GM23338 (cell line): Measurements from ENCODE around the gene DNLZ. TPM values are rescaled to one million over a fixed set of nuclear protein-coding genes. Genes with fewer than 3 reads are reported as not detected.

Source experiments
- ATAC-seq: fragments of 200-7000 bp; cut with Tn5 transposase; 3 replicates; pipeline ENCODE4 v1.9.1; 2020
- DNase-seq: peaks from one replicate; pipeline ENCODE4 v3.0.0-alpha.2; 2015; ENCODE audit warnings: low spot score
- H2AFZ ChIP-seq: fragments of 200-600 bp; sonication (generic); 2 replicates; pipeline ENCODE4 v1.8.0; 2016; ENCODE audit warnings: antibody characterized with exemption, mild to moderate bottlenecking, moderate library complexity
- H3F3A ChIP-seq: fragments of 200-600 bp; sonication (generic); replicated peaks from 2 replicates; pipeline ENCODE4 v1.8.0; 2017; ENCODE audit warnings: antibody characterized with exemption, mixed run types, low read depth
- H3K27ac ChIP-seq: fragments of 200-600 bp; sonication (generic); 2 replicates; pipeline ENCODE4 v1.6.1; 2016; ENCODE audit warnings: low read depth
- H3K27me3 ChIP-seq: fragments of 200-600 bp; sonication (generic); 2 replicates; pipeline ENCODE4 v1.8.0; 2016; ENCODE audit warnings: mild to moderate bottlenecking, mixed run types, moderate library complexity; ENCODE audit not compliant: insufficient read depth
- H3K36me3 ChIP-seq: fragments of 200-600 bp; sonication (generic); 2 replicates; pipeline ENCODE4 v1.8.0; 2016; ENCODE audit warnings: mild to moderate bottlenecking; ENCODE audit not compliant: insufficient read depth
- H3K4me1 ChIP-seq: fragments of 200-600 bp; sonication (generic); 2 replicates; pipeline ENCODE4 v1.8.0; 2016; ENCODE audit warnings: mild to moderate bottlenecking, moderate library complexity; ENCODE audit not compliant: insufficient read depth
- H3K4me2 ChIP-seq: fragments of 200-600 bp; sonication (generic); 2 replicates; pipeline ENCODE4 v1.7.1; 2017; ENCODE audit warnings: mixed run types
- H3K4me3 ChIP-seq: fragments of 200-600 bp; sonication (generic); 2 replicates; pipeline ENCODE4 v1.6.1; 2016; ENCODE audit warnings: mixed run types
- H3K79me2 ChIP-seq: fragments of 200-600 bp; sonication (generic); replicated peaks from 2 replicates; pipeline ENCODE4 v1.8.0; 2017; ENCODE audit warnings: mild to moderate bottlenecking; ENCODE audit not compliant: insufficient read depth
- H3K9me2 ChIP-seq: fragments of 200-600 bp; sonication (generic); 2 replicates; pipeline ENCODE4 v1.8.0; 2017; ENCODE audit not compliant: insufficient read depth
- H4K20me1 ChIP-seq: fragments of 200-600 bp; sonication (generic); replicated peaks from 2 replicates; pipeline ENCODE4 v1.8.0; 2017; ENCODE audit warnings: mild to moderate bottlenecking; ENCODE audit not compliant: insufficient read depth
- H3K27ac Mint-ChIP-seq: 2 replicates; pipeline ENCODE4 v1.8.0; 2020; ENCODE audit warnings: inconsistent platforms, mild to moderate bottlenecking, moderate library complexity, mixed read lengths
- H3K27me3 Mint-ChIP-seq: 3 replicates; pipeline ENCODE4 v1.8.0; 2022; ENCODE audit warnings: low read depth, mild to moderate bottlenecking, moderate library complexity, mixed read lengths, inconsistent platforms; ENCODE audit not compliant: insufficient read depth, poor library complexity
- H3K36me3 Mint-ChIP-seq: 3 replicates; pipeline ENCODE4 v1.8.0; 2021; ENCODE audit warnings: low read depth, mild to moderate bottlenecking, inconsistent platforms, moderate library complexity, mixed read lengths
- H3K4me1 Mint-ChIP-seq: 3 replicates; pipeline ENCODE4 v1.8.0; 2020; ENCODE audit warnings: mild to moderate bottlenecking, inconsistent platforms, mixed read lengths
- H3K4me3 Mint-ChIP-seq: 3 replicates; pipeline ENCODE4 v1.8.0; 2021; ENCODE audit warnings: moderate library complexity, mild to moderate bottlenecking, inconsistent platforms, mixed read lengths
- H3K9me3 Mint-ChIP-seq: 3 replicates; pipeline ENCODE4 v1.8.0; 2020; ENCODE audit warnings: moderate library complexity, mild to moderate bottlenecking, inconsistent platforms, mixed read lengths
- CREB1 ChIP-seq: fragments of 250-450 bp; sonication (Bioruptor Pico); IDR thresholded peaks from 2 replicates; pipeline ENCODE4 v1.5.0; 2020; ENCODE audit warnings: low read depth, mild to moderate bottlenecking, moderate library complexity
- REST ChIP-seq: IDR thresholded peaks from one replicate; pipeline ENCODE4 v1.6.1; 2018; ENCODE audit warnings: antibody characterized with exemption; ENCODE audit not compliant: unreplicated experiment
- ZNF462 ChIP-seq: fragments of 250-450 bp; sonication (Bioruptor Pico); IDR thresholded peaks from 2 replicates; pipeline ENCODE4 v1.5.0; 2020; ENCODE audit warnings: mild to moderate bottlenecking, moderate library complexity
- polyA plus RNA-seq: library from polyadenylated mRNA; unstranded; fragments of >200 nt; fragmentation: Nextera tagmentation; extraction: Ambion mirVana; gene quantifications from 2 replicates; pipeline ENCODE4 v1.2.1, GENCODE V29; 2016
- total RNA-seq: library from RNA; depleted of rRNA; stranded (reverse); fragments of >200 nt; shearing (Covaris generic); gene quantifications from 2 replicates; pipeline ENCODE4 v1.2.3, GENCODE V29; 2014

The DNLZ gene
- total and polyA plus RNA-seq, 2 experiments from 2014 or later: 33.4 to 53.9 TPM

GRCh38 chr9:136402067-136402466, 38.5 kb upstream of the DNLZ start (continued):
- TF ChIP-seq ZNF462 (CRISPR knock-in tag) (no peak), CREB1 (CRISPR knock-in tag) (no peak)

- Histone ChIP-seq H3K9me2 (no peaks in the 10 kb centered on the region), H3F3A (peaks cover 22% of the 10 kb centered on the region), H3K36me3 (peaks cover 22% of the 10 kb centered on the region), H3K27me3 (no peaks in the 10 kb centered on the region), H3K27ac (peak overlapping the region; percentile 39; the same call in 1 of the 2 replicates), H3K4me2 (no peak overlapping the region), H3K79me2 (peaks cover 34% of the 10 kb centered on the region), H3K4me1 (peaks cover 3% of the 10 kb centered on the region; the same call in 1 of the 2 replicates), H2AFZ (no peak overlapping the region), H3K4me3 (no peak overlapping the region), H4K20me1 (peaks cover 3% of the 10 kb centered on the region)
- ATAC-seq: no peak
- DNase-seq: no peak
- H3K27ac Mint-ChIP-seq: 0 out of 2 replicates have a peak overlapping the region, but pooled peaks have one; percentile 36
- 0 out of 3 replicates have a peak overlapping the region, but pooled peaks have one; percentile 10 for H3K4me3 Mint-ChIP-seq
- H3K36me3 Mint-ChIP-seq: peaks cover 63% of the 10 kb centered on the region
- H3K9me3 Mint-ChIP-seq: no peaks in the 10 kb centered on the region; the same call in 2 of the 3 replicates
- peaks cover 9% of the 10 kb centered on the region for H3K4me1 Mint-ChIP-seq
- peaks cover 19% of the 10 kb centered on the region for H3K27me3 Mint-ChIP-seq
- TF ChIP-seq REST (no peak), CREB1 (CRISPR knock-in tag) (no peak), ZNF462 (CRISPR knock-in tag) (no peak)
These were observed 37.8 kb upstream of the DNLZ start for GRCh38 chr9:136401173-136401922.
